Eye (tissue), 1 donor: Measurements from ENCODE around the gene KCTD5.
"Not testable (repeated sequence)": the region's sequence is repeated elsewhere in the genome, so short reads cannot be mapped to it uniquely, and the experiment has no call there.

ENCODE experiments used
- DNase-seq: peaks from one replicate; pipeline ENCODE4 v3.0.0-alpha.2; 2015

Gene KCTD5, protein sequence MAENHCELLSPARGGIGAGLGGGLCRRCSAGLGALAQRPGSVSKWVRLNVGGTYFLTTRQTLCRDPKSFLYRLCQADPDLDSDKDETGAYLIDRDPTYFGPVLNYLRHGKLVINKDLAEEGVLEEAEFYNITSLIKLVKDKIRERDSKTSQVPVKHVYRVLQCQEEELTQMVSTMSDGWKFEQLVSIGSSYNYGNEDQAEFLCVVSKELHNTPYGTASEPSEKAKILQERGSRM

DNA sequence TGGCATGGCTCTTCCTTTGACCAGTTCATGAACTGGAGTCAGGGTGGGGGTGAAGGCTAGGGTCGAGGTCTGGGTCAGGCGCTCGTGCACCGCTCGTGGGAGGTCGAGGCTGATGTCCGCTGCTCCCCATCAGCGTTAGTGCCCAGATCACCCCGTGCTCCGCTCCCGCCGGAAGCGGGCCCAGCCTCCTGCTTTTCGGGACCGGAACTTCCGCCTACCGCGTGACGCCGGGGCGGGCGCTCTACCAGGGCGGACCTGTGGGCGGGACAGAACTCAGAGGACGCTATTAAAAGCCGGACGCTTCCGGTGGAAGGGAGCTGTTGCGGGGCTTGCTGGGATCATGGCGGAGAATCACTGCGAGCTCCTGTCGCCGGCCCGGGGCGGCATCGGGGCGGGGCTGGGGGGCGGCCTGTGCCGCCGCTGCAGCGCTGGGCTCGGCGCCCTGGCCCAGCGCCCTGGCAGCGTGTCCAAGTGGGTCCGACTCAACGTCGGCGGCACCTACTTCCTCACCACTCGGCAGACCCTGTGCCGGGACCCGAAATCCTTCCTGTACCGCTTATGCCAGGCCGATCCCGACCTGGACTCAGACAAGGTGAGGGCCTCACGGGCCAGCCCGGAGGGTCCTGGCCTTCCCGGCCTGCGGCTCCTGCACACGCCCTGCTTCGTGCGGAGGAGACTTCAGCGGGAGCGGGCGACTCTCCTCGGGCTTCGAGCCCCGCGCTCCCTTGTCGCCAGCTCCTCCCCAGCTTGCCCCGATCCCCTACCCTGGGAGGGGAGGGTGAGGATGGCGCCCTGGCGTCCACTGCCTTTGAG, at the start of gene KCTD5:
Gene KCTD5 (plus strand): TSS at position 315 of the 813 bp plus-strand sequence. CDS start 26 bp downstream, at position 341.
- DNase-seq: peak; percentile 99

DNA sequence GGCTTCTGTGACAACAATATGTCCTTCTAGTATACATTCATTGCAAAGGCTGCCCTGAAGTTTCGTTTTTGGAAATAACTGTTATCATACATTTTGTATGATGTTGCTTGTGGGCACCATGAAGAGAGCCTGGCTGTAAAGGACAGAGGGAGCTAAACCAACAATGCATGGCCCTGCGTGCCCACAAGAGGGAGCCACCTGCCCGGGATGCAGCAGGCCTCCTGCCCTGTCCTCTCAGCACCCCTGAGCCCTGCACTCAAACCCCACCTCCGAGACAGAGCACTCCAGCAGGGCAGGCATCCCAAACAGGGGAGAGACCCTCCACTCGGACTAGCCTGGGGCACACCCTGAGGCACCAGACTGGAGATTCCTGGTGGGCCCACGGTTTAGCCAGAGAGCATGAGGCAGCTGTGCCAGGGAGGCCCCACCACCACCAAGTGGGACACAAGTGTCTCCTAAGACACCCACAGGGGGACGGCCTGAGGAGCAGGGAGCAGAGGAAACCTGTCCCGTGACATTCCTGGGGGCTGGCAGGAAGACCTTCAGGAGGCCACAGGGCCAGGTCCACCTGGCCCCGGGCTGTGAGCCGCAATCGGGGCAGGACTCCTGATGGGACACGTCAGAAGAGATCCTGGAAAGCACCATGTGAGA, 43.1 kb upstream of the KCTD5 start:
- DNase-seq: not testable (repeated sequence)

DNA sequence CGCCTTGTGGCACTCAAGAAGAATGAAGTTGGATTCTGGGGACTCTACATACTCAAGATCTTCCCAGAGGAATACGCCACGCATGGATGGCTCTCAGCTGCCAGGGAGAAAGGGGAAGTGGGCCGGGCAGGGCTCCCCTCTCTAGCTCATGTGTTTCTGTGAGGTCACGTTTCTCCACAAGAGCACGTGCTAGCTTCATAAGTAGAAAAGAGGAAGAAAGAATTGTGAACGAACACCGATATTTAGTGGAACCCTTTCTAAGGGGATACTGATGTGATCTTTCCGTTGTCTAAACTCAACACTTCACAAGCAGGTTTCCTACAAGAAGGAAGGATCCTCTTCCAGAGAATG, 42.6 kb upstream of the KCTD5 start:
- not testable (repeated sequence) for DNase-seq

DNA sequence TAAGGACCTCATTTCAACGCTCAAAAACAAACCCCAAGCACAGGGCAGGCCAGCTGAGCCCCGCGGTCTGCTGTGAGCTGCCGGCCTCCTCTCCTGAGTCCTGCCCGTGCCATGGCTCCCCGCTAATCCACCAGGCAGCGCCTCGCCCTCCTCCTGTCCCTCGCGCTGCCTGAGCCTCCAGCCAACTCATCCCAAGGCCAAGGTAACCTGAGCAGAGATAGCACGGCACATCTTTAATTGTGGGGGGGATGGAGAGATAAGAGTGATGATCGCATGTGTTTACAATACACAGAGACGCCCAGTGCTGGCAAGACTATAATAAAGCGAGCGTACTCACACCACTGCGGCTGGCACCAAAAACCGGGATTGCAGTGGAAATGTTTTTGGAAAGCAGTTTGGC, 39.8 kb upstream of the KCTD5 start:
- not testable (repeated sequence) for DNase-seq

DNA sequence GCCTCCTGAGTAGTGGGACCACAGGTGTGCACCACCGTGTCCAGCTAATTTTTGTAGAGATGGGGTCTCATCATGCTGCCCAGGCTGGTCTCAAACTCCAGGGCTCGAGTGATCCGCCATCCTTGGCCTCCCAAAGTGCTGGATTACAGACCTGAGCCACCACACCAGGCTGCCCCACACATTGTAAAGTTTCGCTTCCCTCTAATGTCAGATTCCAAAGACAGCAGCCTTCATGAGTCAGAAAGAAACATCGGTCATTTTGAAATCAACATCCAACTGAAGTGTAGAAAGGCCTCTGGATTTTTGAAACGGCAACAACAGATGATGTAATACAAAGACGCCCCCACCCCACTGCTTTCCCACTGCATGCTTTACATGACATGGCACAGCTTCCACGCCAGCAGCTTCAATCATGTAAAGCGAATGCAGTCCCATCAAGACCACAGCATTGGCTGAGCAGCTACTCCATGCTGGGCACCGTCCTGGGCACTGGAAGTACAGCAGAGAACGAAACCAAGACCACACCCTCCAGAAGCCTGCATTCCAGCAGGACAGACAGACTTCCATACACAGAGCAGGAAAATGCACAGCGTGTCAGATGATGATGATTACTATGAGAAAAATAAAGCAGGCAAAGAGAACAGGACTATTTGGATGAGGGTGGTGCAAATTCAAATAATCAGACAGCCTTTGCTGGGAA, 37.4 kb upstream of the KCTD5 start:
- not testable (repeated sequence) for DNase-seq

DNA sequence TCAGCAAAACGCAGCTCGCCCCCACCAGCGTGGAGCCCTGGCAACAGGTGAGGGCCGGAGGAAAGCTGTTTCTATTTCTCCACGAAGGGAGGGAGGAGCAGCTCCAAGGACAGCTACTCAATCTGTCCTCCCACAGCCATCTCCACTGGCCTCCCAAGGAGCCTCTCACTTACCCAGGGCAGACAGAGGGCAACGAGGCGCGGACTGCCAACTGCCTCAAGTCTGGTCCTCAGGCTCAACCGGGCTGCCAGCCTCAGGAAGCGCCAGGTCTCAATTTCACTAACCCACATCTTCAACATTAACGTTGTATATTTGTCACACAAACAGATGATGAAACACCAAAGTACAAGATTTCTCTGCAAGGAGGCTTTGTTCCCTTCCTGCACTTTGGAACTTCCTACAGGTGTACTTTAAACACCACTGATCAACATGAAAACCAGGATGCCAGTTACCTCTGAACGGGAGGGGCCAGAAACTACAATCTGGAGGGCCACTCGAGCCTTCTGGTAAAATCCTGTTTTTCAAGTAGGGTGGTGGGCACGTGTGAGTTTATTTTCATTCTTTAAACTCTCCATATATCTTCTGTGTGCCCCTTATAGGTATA, 31.0 kb upstream of the KCTD5 start:
- DNase-seq: not testable (repeated sequence)

DNA sequence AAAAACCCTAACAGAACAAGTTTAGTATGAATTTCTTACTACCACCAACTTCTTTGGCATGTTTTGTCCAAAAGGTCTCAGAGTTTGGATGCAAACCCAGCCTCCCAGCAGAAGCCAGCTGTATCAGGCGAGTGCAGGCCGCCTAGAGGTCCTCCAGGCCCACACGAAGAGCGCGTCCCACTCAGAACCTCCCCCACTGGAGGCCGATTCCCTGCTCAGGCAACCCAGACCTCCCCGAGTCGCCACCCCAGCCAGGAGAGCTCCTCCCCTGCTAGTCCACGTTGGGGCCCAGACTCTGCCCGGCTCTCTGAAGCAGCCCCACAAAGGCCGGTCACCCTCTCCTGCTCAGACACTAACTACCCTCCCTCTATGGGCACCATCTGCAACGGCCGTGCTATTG, 28.4 kb upstream of the KCTD5 start:
- DNase-seq: not testable (repeated sequence)

DNA sequence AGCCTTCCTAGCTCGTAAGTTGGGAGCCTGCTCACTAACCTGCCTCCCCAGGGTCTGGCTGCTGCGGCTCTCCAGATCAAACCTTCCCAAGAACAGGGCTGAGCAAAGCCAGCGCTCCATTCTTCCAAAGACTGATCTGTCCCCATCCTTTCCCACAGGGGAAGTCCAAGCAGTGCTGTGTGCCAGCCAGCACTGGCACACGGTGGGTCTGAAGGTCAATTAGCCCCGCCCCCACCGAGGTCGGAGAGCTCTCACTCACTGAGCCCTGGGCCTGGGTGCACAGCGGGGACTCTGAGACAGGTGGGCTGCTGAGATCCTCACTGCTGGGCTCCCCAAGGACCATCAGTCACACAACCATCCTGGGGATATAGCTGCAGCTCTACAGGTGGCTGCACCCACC, 27.4 kb upstream of the KCTD5 start:
- DNase-seq: not testable (repeated sequence)

DNA sequence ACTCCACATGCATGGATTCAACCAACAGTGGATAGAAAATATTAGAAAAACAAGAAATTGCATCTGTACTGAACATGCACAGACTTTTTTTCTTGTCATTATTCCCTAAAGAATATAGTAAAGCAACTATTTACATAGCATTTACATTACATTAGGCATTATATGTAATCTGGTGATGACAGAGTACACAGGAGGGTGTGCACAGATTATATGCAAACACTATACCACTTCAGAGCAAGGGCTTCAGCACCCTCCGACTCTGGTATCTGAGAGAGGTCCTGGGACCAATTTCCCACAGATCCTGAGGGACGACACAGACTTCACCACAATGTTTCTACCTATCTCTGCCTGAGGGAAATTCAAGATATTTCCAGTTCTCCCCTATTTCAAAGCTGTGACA, 25.3 kb upstream of the KCTD5 start:
- DNase-seq: no peak

DNA sequence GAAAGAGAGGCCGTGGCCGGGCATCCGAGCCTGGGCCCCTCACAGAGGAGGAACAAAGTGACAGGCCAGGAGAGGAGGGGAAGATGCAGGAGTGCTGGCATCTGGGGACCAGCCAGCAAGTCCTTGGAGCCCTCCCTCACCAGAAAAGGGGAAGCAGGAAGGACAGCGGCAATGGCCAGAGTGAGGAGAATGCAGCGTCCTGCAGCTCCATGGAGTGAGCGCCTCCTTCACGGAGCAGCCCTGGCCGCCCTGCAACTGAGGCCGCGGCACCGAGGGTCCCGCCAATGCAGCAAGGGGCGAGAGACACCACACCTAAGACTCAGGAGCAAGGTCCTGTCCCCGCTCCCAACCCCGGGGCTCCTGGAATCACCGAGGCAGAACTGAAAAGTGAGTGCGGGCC, 24.5 kb upstream of the KCTD5 start:
- not testable (repeated sequence) for DNase-seq

DNA sequence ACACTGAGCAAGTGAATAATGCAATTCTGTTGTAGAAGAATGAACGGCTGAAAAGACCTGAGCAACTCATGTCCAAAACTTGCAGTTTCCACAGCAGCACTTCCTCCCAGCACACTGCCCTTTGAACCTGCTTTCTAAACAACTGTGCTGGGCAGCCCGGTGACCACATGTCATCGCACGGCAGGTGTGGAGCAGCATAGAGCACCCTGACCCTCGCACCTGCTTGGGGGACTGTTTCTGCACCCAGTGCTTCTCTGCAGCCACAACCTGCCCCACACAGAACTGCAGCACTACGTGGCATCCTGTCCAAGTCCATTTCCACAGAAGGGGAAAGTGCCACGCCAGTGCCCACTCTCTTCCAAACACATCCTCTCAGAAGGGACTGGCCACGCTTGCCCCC, 22.8 kb upstream of the KCTD5 start:
- not testable (repeated sequence) for DNase-seq

DNA sequence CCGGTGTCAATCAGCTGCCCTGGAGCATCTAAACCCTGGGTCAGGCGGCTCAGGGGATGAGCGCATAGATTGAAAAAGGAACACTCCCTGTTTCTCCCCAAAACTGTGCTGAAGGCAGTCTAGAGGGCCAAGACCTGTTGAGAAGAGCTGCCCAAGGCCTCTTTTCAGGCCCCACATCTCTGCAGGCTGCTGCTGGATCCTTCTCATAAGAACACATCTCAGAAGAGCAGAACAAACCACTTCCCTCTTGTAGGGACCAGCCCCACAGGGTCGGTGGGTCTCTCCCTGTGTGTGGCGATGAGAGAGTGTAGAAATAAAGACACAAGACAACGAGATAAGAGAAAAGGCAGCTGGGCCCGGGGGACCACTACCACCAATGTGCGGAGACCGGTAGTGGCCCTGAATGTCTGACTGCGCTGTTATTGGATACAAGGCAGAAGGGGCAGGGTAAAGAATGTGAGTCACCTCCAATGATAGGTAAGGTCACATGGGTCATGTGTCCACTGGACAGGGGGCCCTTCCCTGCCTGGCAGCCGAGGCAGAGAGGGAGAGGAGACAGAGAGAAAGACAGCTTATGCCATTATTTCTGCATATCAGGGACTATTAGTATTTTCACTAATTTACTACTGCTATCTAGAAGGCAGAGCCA, 22.2 kb upstream of the KCTD5 start:
- not testable (repeated sequence) for DNase-seq

DNA sequence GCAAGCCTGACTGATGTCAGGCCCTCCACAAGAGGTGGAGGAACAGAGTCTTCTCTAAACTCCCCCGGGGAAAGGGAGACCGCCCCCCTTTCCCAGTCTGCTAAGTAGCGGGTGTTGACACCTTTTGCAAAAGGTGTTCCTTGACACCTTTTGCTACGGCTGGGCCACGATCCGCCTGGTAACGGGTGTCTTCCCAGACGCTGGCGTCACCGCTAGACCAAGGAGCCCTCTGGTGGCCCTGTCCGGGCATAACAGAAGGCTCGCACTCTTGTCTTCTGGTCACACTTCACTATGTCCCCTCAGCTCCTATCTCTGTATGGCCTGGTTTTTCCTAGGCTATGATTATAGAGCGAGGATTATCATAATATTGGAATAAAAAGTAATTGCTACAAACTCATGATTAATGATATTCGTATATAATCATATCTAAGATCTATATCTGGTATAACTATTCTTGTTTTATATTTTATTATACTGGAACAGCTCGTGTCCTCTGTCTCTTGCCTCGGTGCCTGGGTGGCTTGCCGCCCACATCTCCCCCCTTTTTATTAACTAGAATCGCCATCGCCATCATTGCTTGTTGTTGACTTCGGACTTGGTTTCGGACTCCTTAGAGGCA, 21.5 kb upstream of the KCTD5 start:
- DNase-seq: peak; percentile 24

DNA sequence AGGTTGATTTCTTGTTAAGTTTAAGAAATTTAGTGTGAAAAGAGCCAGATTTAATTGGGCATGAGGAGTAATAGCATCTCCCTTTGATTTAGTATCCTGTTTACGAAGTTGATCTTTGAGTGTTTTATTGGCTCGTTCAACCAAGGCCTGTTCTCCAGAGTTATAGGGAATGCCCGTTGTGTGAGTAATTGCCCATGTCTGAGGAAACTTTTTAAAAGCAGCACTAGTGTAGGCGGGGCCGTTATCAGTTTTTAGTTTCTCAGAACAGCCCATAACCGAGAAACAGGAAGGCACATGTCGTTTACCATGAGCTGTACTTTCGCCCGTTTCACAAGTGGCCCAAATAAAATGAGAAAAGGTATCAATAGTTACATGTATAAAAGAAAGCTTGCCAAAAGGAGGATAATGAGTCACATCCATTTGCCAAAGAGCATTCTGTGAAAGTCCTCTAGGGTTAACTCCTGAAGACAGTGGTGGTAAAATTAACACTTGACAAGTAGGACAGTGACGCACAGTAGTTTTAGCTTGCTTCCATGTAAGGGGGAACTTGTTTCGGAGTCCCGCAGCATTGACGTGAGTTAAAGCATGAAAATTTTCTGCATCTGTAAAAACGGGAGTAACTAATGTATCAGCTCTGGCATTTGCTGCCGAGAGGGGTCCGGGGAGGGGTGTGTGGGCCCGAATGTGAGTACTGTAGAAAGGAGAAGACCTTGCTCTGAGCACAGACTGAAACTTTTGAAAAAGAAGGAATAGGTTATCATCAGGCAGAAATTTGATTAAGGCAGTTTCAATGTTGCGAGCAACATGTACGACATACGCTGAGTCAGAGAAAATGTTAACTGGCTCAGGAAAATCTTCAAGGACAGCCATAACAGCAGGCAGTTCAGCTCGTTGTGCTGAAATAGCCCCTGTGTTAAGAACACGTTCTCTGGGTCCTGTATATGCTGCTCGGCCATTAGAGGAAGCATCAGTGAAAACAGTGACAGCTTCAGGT, 18.5 kb upstream of the KCTD5 start:
- DNase-seq: no peak

DNA sequence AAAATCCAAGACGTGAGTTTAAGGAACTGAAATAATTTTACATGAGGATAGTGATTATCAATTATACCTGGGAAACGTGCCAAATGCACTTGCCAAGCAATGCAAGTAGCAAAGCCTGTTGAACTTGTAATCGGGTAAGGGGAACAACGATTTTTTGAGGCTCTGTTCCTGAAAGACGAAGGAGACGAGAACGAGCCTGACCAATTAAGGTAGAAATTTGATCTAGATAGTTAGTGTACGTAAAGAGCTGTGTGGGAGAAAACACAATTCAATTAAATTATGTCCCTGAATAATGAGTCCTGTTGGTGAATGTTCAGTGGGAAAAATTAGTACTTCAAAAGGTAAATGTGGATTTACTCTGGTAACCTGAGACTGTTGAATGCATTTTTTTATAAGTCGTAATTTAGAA, 17.7 kb upstream of the KCTD5 start:
- DNase-seq: peak; percentile 26

DNA sequence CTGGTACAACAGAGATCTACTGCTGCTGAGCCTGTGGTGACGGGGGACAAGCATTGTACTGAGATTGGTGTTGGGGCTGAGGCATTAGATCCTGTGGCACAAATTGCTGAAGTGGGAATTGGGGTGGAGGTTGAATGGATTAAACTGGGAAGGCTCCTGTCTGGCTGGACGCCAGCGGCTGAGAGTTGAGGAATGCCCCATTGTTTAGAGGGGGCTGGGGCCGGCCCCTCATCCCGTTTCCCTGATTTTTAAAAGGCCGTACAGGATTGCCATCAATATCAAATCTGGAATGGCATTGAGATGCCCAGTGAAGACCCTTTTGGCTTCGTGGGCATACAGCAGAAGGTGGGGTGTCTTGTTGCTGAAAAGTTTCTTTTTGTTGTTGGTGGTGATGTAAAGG, 15.7 kb upstream of the KCTD5 start:
- DNase-seq: not testable (repeated sequence)

DNA sequence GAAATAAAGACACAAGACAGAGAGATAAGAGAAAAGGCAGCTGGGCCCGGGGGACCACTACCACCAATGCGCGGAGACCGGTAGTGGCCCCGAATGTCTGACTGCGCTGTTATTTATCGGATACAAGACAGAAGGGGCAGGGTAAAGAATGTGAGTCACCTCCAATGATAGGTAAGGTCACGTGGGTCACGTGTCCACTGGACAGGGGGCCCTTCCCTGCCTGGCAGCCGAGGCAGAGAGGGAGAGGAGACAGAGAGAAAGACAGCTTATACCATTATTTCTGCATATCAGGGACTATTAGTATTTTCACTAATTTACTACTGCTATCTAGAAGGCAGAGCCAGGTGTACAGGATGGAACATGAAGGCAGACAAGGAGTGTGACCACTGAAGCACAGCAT, 12.7 kb upstream of the KCTD5 start:
- not testable (repeated sequence) for DNase-seq

DNA sequence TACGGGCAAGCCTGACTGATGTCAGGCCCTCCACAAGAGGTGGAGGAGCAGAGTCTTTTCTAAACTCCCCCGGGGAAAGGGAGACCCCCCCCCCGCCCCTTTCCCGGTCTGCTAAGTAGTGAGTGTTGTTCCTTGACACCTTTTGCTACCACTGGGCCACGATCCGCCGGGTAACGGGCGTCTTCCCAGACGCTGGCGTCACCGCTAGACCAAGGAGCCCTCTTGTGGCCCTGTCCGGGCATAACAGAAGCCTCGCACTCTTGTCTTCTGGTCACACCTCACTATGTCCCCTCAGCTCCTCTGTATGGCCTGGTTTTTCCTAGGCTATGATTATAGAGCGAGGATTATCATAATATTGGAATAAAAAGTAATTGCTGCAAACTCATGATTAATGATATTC, 12.3 kb upstream of the KCTD5 start:
- peak; percentile 75 for DNase-seq

DNA sequence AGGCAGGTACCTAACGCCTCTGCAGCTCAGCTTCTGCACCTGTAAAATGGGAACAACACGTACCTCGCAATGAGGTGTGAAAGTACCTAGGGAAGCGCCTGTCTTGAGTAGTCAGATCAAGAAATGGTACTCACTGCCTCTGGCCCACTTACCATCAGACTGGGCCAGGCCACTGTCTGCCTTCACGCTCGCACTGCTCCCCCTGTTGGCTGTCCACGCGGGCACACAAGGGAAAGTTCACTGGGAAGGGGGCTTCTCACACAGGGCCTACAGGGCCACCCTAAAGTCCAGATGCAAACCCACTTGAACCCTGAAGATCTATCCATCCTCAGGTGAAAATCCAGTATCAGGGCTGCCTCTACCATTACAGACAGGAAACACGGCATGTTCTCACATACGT, 11.1 kb upstream of the KCTD5 start:
- not testable (repeated sequence) for DNase-seq

DNA sequence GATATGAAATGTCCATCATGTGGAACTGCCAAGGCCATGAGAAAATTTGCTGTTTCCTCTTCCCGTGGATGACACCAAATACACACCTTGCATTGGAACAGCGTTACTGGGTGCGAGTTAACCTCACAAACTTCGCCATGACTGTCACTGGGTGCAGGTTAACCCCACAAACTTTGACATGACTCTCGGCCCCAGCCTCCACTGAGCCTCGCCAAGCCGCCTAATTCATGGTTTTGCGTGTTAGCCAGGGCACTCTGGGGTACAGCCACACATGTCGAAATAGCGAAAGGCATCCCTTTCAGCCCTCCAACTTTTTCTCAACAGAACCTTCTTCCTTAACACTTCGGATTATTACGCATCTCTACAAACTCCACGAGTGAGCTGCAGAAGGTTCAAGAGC, 10.6 kb upstream of the KCTD5 start:
- DNase-seq: no peak
